Glutamatergic neuron (in vitro differentiated cells): ENCODE results near the gene GSDME. TPM values are rescaled to one million over a fixed set of nuclear protein-coding genes. Genes with fewer than 3 reads are reported as not detected.
A peak's percentile ranks its signal among the peaks of the same experiment; 100 is the strongest.

Experiments
- DNase-seq: peaks from one replicate; pipeline ENCODE4 v3.0.0; 2022
- H3K27ac Mint-ChIP-seq: one replicate; pipeline ENCODE4 v1.8.0; 2020; ENCODE audit warnings: mild to moderate bottlenecking, mixed read lengths, inconsistent platforms; ENCODE audit not compliant: unreplicated experiment
- H3K27me3 Mint-ChIP-seq: one replicate; pipeline ENCODE4 v1.8.0; 2020; ENCODE audit warnings: mild to moderate bottlenecking, moderate library complexity, mixed read lengths, inconsistent platforms; ENCODE audit not compliant: unreplicated experiment
- H3K36me3 Mint-ChIP-seq: one replicate; pipeline ENCODE4 v1.8.0; 2020; ENCODE audit warnings: mild to moderate bottlenecking, mixed read lengths, inconsistent platforms; ENCODE audit not compliant: unreplicated experiment
- H3K4me1 Mint-ChIP-seq: one replicate; pipeline ENCODE4 v1.8.0; 2020; ENCODE audit warnings: mild to moderate bottlenecking, low read depth, mixed read lengths, inconsistent platforms; ENCODE audit not compliant: unreplicated experiment
- H3K4me3 Mint-ChIP-seq: one replicate; pipeline ENCODE4 v1.8.0; 2020; ENCODE audit warnings: mild to moderate bottlenecking, mixed read lengths, inconsistent platforms; ENCODE audit not compliant: unreplicated experiment
- H3K9me3 Mint-ChIP-seq: one replicate; pipeline ENCODE4 v1.8.0; 2020; ENCODE audit warnings: mild to moderate bottlenecking, moderate library complexity, mixed read lengths, inconsistent platforms; ENCODE audit not compliant: unreplicated experiment
- CTCF ChIP-seq: fragments of 200-600 bp; sonication (generic); IDR thresholded peaks from one replicate; pipeline ENCODE4 v1.5.0; 2021; ENCODE audit not compliant: partially characterized antibody, unreplicated experiment
- long read RNA-seq: library from polyadenylated mRNA; unstranded; transcript quantifications from one replicate; pipeline ENCODE4 v2.0.0, GENCODE V29; 2020; ENCODE audit not compliant: unreplicated experiment
- total RNA-seq: library from RNA; stranded (reverse); fragmentation: NEBNext Ultra II Directional; extraction: Animal tissue kit (Norgen Biotek cat#: 25700); gene quantifications from one replicate; pipeline ENCODE4 v1.2.1, GENCODE V29; 2021; ENCODE audit not compliant: unreplicated experiment

The GSDME gene
- 12.7 TPM for total RNA-seq
- long read RNA-seq, transcript GSDME-215 (10 exons, 2,250 nt) = major isoform, 5 of 7 reads
- long read RNA-seq, partial matches to known transcripts = 1 of 7 reads
- long read RNA-seq, other reads (novel, unspliced or antisense) = 0 of 7 reads

- Mint-ChIP-seq H3K27me3 (peaks cover 16% of the 10 kb centered on the region), H3K4me1 (no peaks in the 10 kb centered on the region), H3K36me3 (no peaks in the 10 kb centered on the region), H3K9me3 (peaks cover 3% of the 10 kb centered on the region), H3K4me3 (peak within 1 kb of the TSS; percentile 90), H3K27ac (peak within 1 kb of the TSS; percentile 41)
- no peak for DNase-seq
- TF ChIP-seq CTCF = no peak
Observed at GRCh38 chr7:24757353-24758275, at the start of gene GSDME. GSDME (minus strand) TSS chr7:24757464; CDS start chr7:24749774, 7,690 bp downstream.

GRCh38 chr7:24802300-24802699, 45.0 kb upstream of the GSDME start:
- no peak for TF ChIP-seq CTCF
- Mint-ChIP-seq H3K27me3 (no peaks in the 10 kb centered on the region), H3K9me3 (peaks cover 2% of the 10 kb centered on the region), H3K27ac (no peak overlapping the region), H3K36me3 (peaks cover 7% of the 10 kb centered on the region), H3K4me1 (no peaks in the 10 kb centered on the region), H3K4me3 (no peak overlapping the region)
- no peak for DNase-seq

- peaks cover 2% of the 10 kb centered on the region for H3K9me3 Mint-ChIP-seq
- DNase-seq = no peak
- no peaks in the 10 kb centered on the region for H3K4me1 Mint-ChIP-seq
- TF ChIP-seq CTCF = no peak
- H3K4me3 Mint-ChIP-seq = no peak overlapping the region
- H3K27ac Mint-ChIP-seq = no peak overlapping the region
- H3K27me3 Mint-ChIP-seq = no peaks in the 10 kb centered on the region
- H3K36me3 Mint-ChIP-seq = peaks cover 7% of the 10 kb centered on the region
Observed at GRCh38 chr7:24801883-24802282, 44.6 kb upstream of the GSDME start.

- no peak for DNase-seq
- Mint-ChIP-seq H3K4me3 (no peak overlapping the region), H3K27ac (no peak overlapping the region), H3K27me3 (no peaks in the 10 kb centered on the region), H3K9me3 (peaks cover 2% of the 10 kb centered on the region), H3K36me3 (peaks cover 10% of the 10 kb centered on the region), H3K4me1 (no peaks in the 10 kb centered on the region)
- TF ChIP-seq CTCF = no peak
Observed at GRCh38 chr7:24800667-24801066, 43.4 kb upstream of the GSDME start.

- Mint-ChIP-seq H3K27me3 (no peaks in the 10 kb centered on the region), H3K27ac (no peak overlapping the region), H3K4me1 (no peaks in the 10 kb centered on the region), H3K4me3 (no peak overlapping the region), H3K9me3 (peaks cover 2% of the 10 kb centered on the region), H3K36me3 (peaks cover 12% of the 10 kb centered on the region)
- no peak for DNase-seq
- TF ChIP-seq CTCF = no peak
Observed at GRCh38 chr7:24800073-24800472, 42.8 kb upstream of the GSDME start.
